Tibial nerve (tissue), 3 donors: ENCODE data around the gene TTC28.

Experiments
- POLR2A ChIP-seq, 2 donors: fragments of 450-650 bp; IDR thresholded peaks; one replicate each; pipeline ENCODE4 v1.6.1; 2017; ENCODE audit warnings: antibody characterized with exemption in 2 of 2, mild to moderate bottlenecking in 2 of 2, moderate library complexity in 2 of 2
- TF ChIP-seq, protein P1 (sequence below), 5 experiments: fragments of 200-600 bp in 3 of 5; fragments of 450-650 bp in 2 of 5; sonication (generic) in 3 of 5; IDR thresholded peaks; one replicate each; pipeline ENCODE4 v1.5.1; 2016 to 2019; ENCODE audit warnings: antibody characterized with exemption in 5 of 5, mild to moderate bottlenecking in 3 of 5, moderate library complexity in 2 of 5

DNA sequence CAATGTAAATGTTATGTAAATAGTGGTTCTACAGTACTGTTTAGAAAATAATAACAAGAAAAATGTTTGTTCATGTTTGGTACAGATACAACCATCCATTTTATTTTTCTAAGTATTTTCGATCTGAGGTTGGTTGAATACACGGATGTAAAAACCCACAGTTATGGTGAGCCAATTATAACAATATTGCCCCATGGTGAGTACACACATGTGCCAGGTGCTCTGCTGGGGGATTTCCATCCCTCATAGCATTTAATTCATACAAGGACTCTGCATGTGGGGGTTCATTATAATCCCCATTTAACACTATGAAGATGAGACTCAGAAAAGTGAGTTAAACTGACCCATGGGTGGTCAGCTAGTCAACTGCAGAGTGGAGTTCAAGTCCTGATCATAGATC lies 23.3 kb upstream of the TTC28 start:
- no peak for TF ChIP-seq POLR2A (IDR thresholded peaks at IDR 0.05)
- TF ChIP-seq, protein P1, sequence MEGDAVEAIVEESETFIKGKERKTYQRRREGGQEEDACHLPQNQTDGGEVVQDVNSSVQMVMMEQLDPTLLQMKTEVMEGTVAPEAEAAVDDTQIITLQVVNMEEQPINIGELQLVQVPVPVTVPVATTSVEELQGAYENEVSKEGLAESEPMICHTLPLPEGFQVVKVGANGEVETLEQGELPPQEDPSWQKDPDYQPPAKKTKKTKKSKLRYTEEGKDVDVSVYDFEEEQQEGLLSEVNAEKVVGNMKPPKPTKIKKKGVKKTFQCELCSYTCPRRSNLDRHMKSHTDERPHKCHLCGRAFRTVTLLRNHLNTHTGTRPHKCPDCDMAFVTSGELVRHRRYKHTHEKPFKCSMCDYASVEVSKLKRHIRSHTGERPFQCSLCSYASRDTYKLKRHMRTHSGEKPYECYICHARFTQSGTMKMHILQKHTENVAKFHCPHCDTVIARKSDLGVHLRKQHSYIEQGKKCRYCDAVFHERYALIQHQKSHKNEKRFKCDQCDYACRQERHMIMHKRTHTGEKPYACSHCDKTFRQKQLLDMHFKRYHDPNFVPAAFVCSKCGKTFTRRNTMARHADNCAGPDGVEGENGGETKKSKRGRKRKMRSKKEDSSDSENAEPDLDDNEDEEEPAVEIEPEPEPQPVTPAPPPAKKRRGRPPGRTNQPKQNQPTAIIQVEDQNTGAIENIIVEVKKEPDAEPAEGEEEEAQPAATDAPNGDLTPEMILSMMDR (IDR thresholded peaks at IDR 0.05) = no peak
